ENCODE measurements around the gene BCAS1.

BCAS1 gene

DNA sequence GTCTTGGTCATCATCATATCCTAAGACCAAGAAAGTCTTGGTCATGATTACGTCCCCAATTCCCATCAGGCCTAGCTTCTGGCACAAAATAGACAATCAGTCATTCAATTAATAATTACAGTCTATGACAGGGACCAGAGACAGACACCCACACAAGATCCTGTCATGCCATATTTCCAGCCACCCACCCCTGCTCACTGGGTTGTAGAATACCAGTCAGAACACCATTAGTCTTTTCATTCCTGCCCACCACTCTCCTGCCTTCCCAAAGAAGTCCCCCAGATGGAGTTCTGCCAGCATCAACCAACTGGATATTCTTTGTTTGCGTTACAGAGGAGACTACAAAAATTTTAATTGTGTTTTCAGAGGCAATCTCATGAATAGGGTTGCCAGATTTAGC lies 81.0 kb downstream of the BCAS1 start:
- DNase-seq (ENCODE audit: insufficient read length) (no peak), FAIRE-seq (no peak)
- TF ChIP-seq TAF1 (IDR thresholded peaks at IDR 0.05; ENCODE audit: borderline replicate concordance, low read depth, low read length) (no peak), POLR2AphosphoS5 (IDR thresholded peaks at IDR 0.05; ENCODE audit: low read depth, low read length) (no peak), POLR2A (IDR thresholded peaks at IDR 0.05; ENCODE audit: low read depth, low read length) (no peak)

DNA sequence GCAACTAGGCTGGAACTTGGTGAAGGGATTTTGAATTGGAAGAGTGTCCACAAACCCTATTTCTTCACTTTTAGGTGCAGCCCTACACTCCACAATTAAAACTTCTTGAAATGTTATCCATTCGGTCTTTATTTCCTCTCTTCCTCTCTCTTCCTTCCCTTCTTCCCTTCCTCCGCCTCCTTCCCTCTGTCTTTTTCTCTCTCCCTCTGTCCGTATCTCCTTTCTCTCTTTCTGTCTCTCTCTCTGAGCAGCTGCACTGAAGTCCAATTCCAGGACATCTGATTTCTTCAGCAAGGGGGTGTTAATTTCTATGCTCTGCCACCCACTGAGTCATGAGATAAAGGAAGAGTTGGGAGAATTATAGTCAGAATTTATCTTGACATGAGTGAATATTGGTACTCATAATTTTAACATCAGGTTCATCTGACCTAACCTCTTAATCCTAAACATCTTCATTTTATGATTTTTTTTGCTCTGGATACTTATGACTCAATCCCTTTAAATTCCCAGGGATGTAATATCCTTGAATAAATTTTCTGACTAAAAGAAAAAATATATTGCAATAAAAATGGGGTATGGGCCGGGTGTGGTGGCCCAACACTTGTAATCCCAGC lies 84.2 kb downstream of the BCAS1 start:
- FAIRE-seq = no peak
- TF ChIP-seq POLR2AphosphoS5 (IDR thresholded peaks at IDR 0.05; ENCODE audit: low read depth, low read length) (no peak), POLR2A (IDR thresholded peaks at IDR 0.05; ENCODE audit: low read depth, low read length) (no peak), TAF1 (IDR thresholded peaks at IDR 0.05; ENCODE audit: borderline replicate concordance, low read depth, low read length) (no peak)
- DNase-seq (ENCODE audit: insufficient read length) = no peak

DNA sequence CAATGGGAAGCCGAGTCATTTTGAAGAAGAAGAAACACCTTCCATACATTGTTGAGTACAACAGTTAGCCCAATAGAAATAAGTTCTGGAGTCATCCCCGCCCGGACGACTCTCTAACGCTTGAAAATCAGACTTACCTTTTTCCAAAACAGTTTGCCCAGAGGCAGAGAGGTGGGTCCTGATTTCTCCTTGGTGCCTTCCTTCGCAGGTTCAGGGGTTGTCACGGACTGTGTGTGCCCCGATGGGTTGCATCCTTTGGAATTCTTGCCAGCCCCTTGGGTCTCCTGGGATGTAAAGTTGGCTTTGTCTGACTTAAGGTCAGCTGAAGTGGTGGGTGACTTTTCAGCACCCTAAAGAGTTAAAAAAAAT lies 85.3 kb downstream of the BCAS1 start:
- DNase-seq (ENCODE audit: insufficient read length) (no peak), FAIRE-seq (no peak)
- no peak for TF ChIP-seq TAF1 (IDR thresholded peaks at IDR 0.05; ENCODE audit: borderline replicate concordance, low read depth, low read length)
- no peak for TF ChIP-seq POLR2AphosphoS5 (IDR thresholded peaks at IDR 0.05; ENCODE audit: low read depth, low read length)
- TF ChIP-seq POLR2A (IDR thresholded peaks at IDR 0.05; ENCODE audit: low read depth, low read length) = no peak

DNA sequence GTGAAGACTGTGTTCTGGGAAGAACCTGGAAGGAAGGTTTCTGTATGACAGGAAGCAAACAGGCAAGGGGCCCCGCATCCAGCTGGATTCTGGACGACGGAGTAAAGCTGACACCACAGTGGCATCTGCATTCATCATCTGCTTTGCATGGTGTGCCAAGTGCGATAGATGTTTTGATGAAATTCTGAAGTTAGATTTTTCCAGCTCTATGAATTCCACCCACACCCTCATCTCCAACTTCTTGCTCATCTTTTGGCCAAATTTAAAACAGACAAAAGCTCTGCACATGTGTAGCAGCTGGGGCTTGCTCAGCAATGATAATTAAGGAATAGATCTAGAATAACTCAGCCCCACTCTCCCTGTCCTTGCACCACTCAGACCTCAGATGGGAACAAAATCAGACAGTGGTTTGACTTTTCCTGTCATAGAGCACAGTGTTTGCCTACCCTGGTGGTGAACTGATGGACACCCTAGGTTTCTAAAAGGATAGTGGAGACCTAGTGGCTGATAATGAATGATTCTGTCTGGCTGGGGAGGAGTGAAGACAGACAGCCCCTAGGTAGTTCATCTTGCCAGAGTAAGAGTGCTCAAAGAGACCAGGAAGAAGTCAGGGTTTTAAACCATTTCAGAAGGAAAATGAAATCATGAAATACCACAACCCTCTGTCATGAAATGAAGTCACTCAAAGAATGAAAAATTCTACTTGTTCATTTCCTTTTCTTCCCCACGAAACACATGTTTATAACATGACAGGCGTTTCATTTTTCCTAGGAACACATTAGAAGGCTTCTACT lies 85.8 kb downstream of the BCAS1 start:
- no peak for FAIRE-seq
- no peak for TF ChIP-seq POLR2A (IDR thresholded peaks at IDR 0.05; ENCODE audit: low read depth, low read length)
- TF ChIP-seq TAF1 (IDR thresholded peaks at IDR 0.05; ENCODE audit: borderline replicate concordance, low read depth, low read length) = no peak
- TF ChIP-seq POLR2AphosphoS5 (IDR thresholded peaks at IDR 0.05; ENCODE audit: low read depth, low read length) = no peak
- DNase-seq (ENCODE audit: insufficient read length) = no peak

DNA sequence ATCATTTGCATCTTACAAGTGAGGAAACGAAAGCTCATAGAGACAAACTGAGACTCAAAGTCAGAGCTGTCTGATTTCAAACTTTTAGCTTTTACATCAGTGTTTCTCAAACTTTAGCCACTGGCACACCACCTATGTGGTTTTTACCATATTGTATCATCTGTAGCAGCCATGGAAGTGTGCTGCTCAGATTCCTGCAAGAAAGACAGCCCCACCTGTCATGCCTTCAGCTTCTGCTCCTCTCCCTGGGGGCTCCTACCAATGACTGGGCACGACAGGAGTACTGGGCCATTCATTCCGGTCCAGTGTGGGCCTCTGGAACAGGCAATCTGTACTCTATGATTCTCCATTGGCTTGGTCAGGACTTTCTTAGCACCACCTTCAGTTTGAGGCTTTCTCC lies 87.0 kb downstream of the BCAS1 start:
- DNase-seq (ENCODE audit: insufficient read length) = no peak
- no peak for TF ChIP-seq POLR2A (IDR thresholded peaks at IDR 0.05; ENCODE audit: low read depth, low read length)
- no peak for TF ChIP-seq TAF1 (IDR thresholded peaks at IDR 0.05; ENCODE audit: borderline replicate concordance, low read depth, low read length)
- TF ChIP-seq POLR2AphosphoS5 (IDR thresholded peaks at IDR 0.05; ENCODE audit: low read depth, low read length) = no peak
- no peak for FAIRE-seq

DNA sequence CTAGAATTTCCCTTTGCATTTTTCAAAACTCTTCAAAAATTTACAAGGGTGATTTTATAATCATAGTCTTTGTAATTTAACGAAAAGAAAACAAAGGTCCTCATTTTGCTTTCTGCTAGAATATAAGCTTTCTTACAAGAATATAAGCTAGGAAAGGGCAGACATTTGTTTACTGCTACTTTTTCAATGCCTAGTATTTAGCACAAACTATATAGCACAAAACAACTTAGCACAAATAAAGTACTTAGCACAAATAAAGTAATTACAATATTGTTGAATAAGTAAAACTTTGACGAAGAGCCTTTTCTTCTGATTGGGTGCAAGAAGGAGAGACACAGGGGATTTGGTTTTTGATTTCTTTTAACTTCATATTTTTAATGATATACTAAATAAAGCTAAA lies 87.8 kb downstream of the BCAS1 start:
- DNase-seq (ENCODE audit: insufficient read length) (no peak), FAIRE-seq (no peak)
- TF ChIP-seq POLR2AphosphoS5 (IDR thresholded peaks at IDR 0.05; ENCODE audit: low read depth, low read length) = no peak

DNA sequence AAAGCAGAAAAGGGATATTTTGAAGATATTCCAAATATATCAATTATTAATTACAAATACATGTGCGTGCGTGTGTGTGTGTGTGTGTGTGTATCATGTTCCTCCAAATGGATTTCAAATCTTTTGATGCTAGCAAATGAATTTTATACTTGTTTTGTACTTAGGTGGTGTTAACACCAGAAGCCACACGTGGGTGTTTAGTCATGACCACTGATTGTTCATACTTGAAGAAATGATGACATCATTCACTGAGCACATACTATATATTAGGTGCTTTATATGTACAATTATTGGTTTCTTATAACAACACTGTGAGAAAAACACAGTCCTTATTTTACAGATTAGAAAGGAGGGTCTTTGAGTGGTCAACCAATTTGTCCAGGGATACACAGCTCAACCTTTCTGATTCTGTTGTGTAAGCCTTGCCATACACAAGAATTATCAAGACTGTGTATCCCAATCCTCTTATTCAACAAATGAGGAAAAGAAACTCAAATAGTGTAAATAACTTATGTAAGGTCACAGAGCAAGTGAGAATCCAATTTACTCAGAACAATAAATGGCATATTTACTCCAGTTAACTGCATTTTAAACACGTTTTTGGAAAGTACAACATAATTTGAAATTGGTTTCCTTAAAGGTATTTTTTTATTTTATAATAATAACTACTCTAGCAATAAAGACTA lies 88.5 kb downstream of the BCAS1 start:
- FAIRE-seq = no peak
- TF ChIP-seq POLR2AphosphoS5 (IDR thresholded peaks at IDR 0.05; ENCODE audit: low read depth, low read length) (no peak), POLR2A (IDR thresholded peaks at IDR 0.05; ENCODE audit: low read depth, low read length) (no peak), TAF1 (IDR thresholded peaks at IDR 0.05; ENCODE audit: borderline replicate concordance, low read depth, low read length) (no peak)
- no peak for DNase-seq (ENCODE audit: insufficient read length)

DNA sequence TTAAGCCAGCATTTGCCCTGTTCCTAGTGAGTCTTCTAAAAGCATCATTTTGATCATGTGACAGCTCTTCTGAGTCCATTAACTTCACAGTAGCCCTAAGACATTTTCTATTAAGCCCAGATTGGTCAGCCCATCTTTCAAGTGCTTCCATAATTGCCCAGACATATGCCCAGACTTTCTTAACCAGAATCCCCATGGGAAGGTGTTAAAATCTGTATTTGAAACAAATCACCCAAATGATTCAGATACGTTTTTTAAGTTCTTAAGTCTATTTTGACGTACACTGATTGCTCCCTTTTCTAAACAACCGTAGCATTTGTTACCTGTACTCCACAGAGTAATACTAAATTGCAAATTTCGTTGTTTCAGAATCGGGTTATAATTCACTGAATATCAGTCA lies 89.3 kb downstream of the BCAS1 start:
- no peak for DNase-seq (ENCODE audit: insufficient read length)
- TF ChIP-seq TAF1 (IDR thresholded peaks at IDR 0.05; ENCODE audit: borderline replicate concordance, low read depth, low read length) (no peak), POLR2A (IDR thresholded peaks at IDR 0.05; ENCODE audit: low read depth, low read length) (no peak), POLR2AphosphoS5 (IDR thresholded peaks at IDR 0.05; ENCODE audit: low read depth, low read length) (no peak)

DNA sequence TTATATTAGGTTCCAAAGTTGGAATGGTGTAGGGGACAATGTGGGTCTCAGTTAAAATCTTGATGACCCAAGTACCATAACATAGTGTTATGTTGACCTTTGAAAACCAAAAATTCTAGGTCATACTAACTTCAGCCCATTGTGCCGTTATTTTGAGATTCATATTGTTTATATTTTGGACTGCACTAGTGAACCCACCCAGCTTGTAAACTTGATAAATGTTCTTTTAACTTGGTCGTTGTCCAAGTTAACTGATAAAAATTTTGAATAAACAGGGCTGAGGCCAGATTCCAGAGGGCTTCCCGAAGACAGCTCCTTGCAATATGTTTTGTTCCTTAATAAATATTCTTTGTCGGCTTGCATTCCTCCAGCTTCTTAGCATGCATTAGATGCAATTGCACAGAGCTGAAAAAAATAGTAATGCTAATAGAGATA lies 90.3 kb downstream of the BCAS1 start:
- no peak for DNase-seq (ENCODE audit: insufficient read length)
- no peak for FAIRE-seq
- TF ChIP-seq POLR2AphosphoS5 (IDR thresholded peaks at IDR 0.05; ENCODE audit: low read depth, low read length) (no peak), POLR2A (IDR thresholded peaks at IDR 0.05; ENCODE audit: low read depth, low read length) (no peak), TAF1 (IDR thresholded peaks at IDR 0.05; ENCODE audit: borderline replicate concordance, low read depth, low read length) (no peak)

More for the DNA sequence above, 89.3 kb downstream of the BCAS1 start:
- no peak for FAIRE-seq

DNA sequence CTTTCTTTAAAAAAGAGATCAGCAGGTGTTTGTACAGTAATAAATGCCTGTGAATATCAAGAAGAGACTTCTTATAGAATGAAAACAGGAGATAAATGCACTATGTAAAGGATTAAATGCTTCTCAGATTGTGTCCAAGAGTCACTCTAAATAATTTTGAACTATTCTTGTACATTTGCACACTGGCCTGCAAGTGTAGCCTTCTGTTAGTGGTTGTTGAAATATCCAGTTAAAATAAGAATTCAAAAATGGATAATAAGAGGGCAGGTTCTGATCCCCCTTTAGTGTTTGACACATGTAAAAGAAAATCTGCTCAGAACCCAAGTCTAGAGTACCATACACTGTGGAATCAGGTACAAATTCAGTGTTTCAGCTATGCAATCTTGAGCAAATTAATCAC lies 91.9 kb downstream of the BCAS1 start:
- TF ChIP-seq POLR2A (IDR thresholded peaks at IDR 0.05; ENCODE audit: low read depth, low read length) (no peak), POLR2AphosphoS5 (IDR thresholded peaks at IDR 0.05; ENCODE audit: low read depth, low read length) (no peak), TAF1 (IDR thresholded peaks at IDR 0.05; ENCODE audit: borderline replicate concordance, low read depth, low read length) (no peak)
- FAIRE-seq = no peak
- no peak for DNase-seq (ENCODE audit: insufficient read length)

DNA sequence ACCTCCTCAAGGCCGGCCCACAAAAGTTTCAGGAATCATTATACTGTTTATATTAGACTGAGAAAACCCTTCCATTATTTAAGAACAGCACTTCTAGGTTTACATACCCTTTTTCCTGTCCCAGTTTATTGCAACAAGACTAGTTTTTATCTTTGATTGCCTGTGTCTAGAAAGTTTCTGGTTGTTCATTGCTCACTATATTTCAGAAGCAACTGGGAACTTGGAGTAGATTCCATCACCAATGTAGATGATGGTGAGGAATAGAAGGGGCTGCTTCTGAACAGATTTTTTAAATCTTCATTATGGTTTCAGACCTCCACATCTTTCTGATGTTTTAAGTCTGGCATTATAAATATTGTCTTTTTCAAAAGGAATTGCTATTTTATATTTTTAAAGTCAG lies 93.0 kb downstream of the BCAS1 start:
- no peak for FAIRE-seq

DNA sequence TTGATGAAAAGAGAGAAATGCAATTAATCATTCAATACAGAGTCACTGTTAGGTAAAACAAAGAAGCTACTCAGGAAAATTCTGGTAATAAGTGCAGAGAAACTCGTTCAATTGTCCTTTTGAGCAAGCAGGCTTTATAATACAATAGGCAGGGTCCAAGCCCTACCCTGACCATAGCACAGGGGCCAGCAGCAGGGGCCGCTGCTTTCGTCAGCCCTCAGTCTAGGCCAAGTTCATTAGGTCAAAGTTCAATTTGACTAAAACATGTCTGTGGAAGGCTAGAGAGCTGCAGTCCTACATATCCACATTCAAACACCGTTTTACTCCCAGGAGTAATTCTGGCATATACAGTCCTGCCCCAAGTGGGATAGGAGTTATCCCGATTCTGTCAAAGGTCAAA lies 94.6 kb downstream of the BCAS1 start:
- no peak for FAIRE-seq
- TF ChIP-seq POLR2A (IDR thresholded peaks at IDR 0.05; ENCODE audit: low read depth, low read length) (no peak), TAF1 (IDR thresholded peaks at IDR 0.05; ENCODE audit: borderline replicate concordance, low read depth, low read length) (no peak), POLR2AphosphoS5 (IDR thresholded peaks at IDR 0.05; ENCODE audit: low read depth, low read length) (no peak)
- DNase-seq (ENCODE audit: insufficient read length) = no peak

More for the DNA sequence above, 93.0 kb downstream of the BCAS1 start:
- DNase-seq (ENCODE audit: insufficient read length) = no peak
- TF ChIP-seq TAF1 (IDR thresholded peaks at IDR 0.05; ENCODE audit: borderline replicate concordance, low read depth, low read length) (no peak), POLR2AphosphoS5 (IDR thresholded peaks at IDR 0.05; ENCODE audit: low read depth, low read length) (no peak), POLR2A (IDR thresholded peaks at IDR 0.05; ENCODE audit: low read depth, low read length) (no peak)

Measured in GM12892 (cell line).